K562 (cell line): ENCODE measurements around the gene HSD17B11. TPM values are rescaled to one million over a fixed set of nuclear protein-coding genes. Genes with fewer than 3 reads are reported as not detected.

Source experiments
- ATAC-seq: fragments of 200-7000 bp; cut with Tn5 transposase; 3 replicates; pipeline ENCODE4 v1.9.1; 2020; ENCODE audit warnings: moderate library complexity
- BruUV-seq: library from RNA; stranded (reverse); fragments of 400-500 nt; replicated peaks from 2 replicates; lab custom pipeline; 2021; lab: Mats Ljungman, UMichigan
- CTCF ChIA-PET: fragments of 300-600 bp; formaldehyde crosslinking; extraction: SDS; loops from one replicate; lab custom pipeline; 2021; ENCODE audit warnings: low intra/inter-chr PET ratio; lab: Yijun Ruan, JAX
- POLR2A ChIA-PET: fragments of 300-600, 350-650 bp; sonication (Branson Sonifier 250); formaldehyde crosslinking; extraction: SDS; loops from one replicate; lab custom pipeline; 2021; ENCODE audit warnings: antibody characterized with exemption, inconsistent platforms; lab: Yijun Ruan, JAX
- DNase-seq, 4 experiments: peaks; one replicate each; pipeline versions ENCODE4 v3.0.0 to v3.0.0-alpha.2; 2011 to 2018; ENCODE audit warnings: low spot score in 3 of 4, mixed read lengths in 3 of 4; ENCODE audit errors: extremely low read depth in 1 of 4
- FAIRE-seq: peaks from 2 replicates; lab custom pipeline; 2011; peaks lifted over from hg19 to GRCh38; lab: Jason Lieb, UNC
- H2AFZ ChIP-seq: 2 replicates; pipeline ENCODE4 v1.6.0; 2011; ENCODE audit warnings: low read depth, low read length, control low read depth, inconsistent platforms
- H3K27ac ChIP-seq: fragments of 200-600 bp; 3 replicates; pipeline ENCODE4 v1.8.0; 2011; ENCODE audit warnings: low read depth, mild to moderate bottlenecking, control low read depth, inconsistent platforms, low read length, moderate library complexity, mixed read lengths; ENCODE audit errors: extremely low read depth
- H3K27me3 ChIP-seq, 2 experiments: fragments of 300-600 bp in 1 of 2; 2 replicates in 1 of 2; 3 replicates in 1 of 2; pipeline versions ENCODE4 v1.6.0 to v1.8.0; 2011; ENCODE audit warnings: inconsistent platforms in 2 of 2, low read length in 2 of 2, mild to moderate bottlenecking in 1 of 2, mixed read lengths in 1 of 2, moderate library complexity in 1 of 2; ENCODE audit not compliant: control insufficient read depth in 2 of 2, insufficient read depth in 2 of 2
- H3K36me3 ChIP-seq: fragments of 300-600 bp; 3 replicates; pipeline ENCODE4 v1.8.0; 2011; ENCODE audit warnings: mild to moderate bottlenecking, low read length, inconsistent platforms; ENCODE audit not compliant: control insufficient read depth, insufficient read depth
- H3K4me1 ChIP-seq, 2 experiments: fragments of 200-600 bp in 1 of 2; replicated peaks in 1 of 2; 2 replicates in 1 of 2; 3 replicates in 1 of 2; pipeline versions ENCODE4 v1.5.1 to v1.8.0; 2011; ENCODE audit warnings: inconsistent platforms in 2 of 2, low read length in 2 of 2, mild to moderate bottlenecking in 1 of 2, mixed read lengths in 1 of 2, moderate library complexity in 1 of 2; ENCODE audit not compliant: control insufficient read depth in 2 of 2, insufficient read depth in 2 of 2
- H3K4me2 ChIP-seq: 2 replicates; pipeline ENCODE4 v1.6.1; 2011; ENCODE audit warnings: low read length, control low read depth, inconsistent platforms, mixed read lengths; ENCODE audit not compliant: insufficient read depth
- H3K4me3 ChIP-seq: fragments of 200-600 bp; sonication (generic), shearing (Covaris generic); 2 replicates; pipeline ENCODE4 v1.5.1; 2016; ENCODE audit warnings: control low read depth, inconsistent platforms
- H3K79me2 ChIP-seq: fragments of 200-600 bp; 3 replicates; pipeline ENCODE4 v1.8.0; 2011; ENCODE audit warnings: low read length, inconsistent platforms; ENCODE audit not compliant: control insufficient read depth, insufficient read depth
- H3K9ac ChIP-seq, 2 experiments: 2 replicates each; pipeline versions ENCODE4 v1.6.0 to v1.6.1; 2011; ENCODE audit warnings: low read depth in 2 of 2, low read length in 2 of 2, control low read depth in 1 of 2, inconsistent platforms in 1 of 2, mild to moderate bottlenecking in 1 of 2, mixed read lengths in 1 of 2; ENCODE audit not compliant: insufficient read depth in 1 of 2
- H3K9me1 ChIP-seq: one replicate; pipeline ENCODE4 v1.6.0; 2011; ENCODE audit warnings: inconsistent platforms, mild to moderate bottlenecking, low read length, moderate library complexity; ENCODE audit not compliant: control insufficient read depth, insufficient read depth
- H3K9me3 ChIP-seq: replicated peaks from 2 replicates; pipeline ENCODE4 v1.5.1; 2011; ENCODE audit warnings: low read depth, low read length, inconsistent platforms; ENCODE audit not compliant: control insufficient read depth, insufficient read depth
- H4K20me1 ChIP-seq: replicated peaks from 2 replicates; pipeline ENCODE4 v1.6.1; 2011; ENCODE audit warnings: low read length, inconsistent platforms, mixed read lengths; ENCODE audit not compliant: control insufficient read depth, insufficient read depth
- CC2D1A ChIP-seq: fragments of 450-650 bp; IDR thresholded peaks from 2 replicates; pipeline ENCODE4 v1.6.1; 2017; ENCODE audit warnings: mild to moderate bottlenecking
- CSDE1 ChIP-seq, 2 experiments: fragments of 450-650 bp; IDR thresholded peaks; 2 replicates each; pipeline ENCODE4 v1.6.1; 2016; ENCODE audit warnings: mild to moderate bottlenecking in 1 of 2
- IRF2 ChIP-seq: sonication (generic); formaldehyde crosslinking; IDR thresholded peaks from 2 replicates; pipeline ENCODE4 v1.8.1; 2022; ENCODE audit warnings: mild to moderate bottlenecking, missing genetic modification reagents
- KAT8 ChIP-seq: fragments of 450-650 bp; IDR thresholded peaks from 2 replicates; pipeline ENCODE4 v1.6.1; 2016; ENCODE audit warnings: low read depth, mild to moderate bottlenecking
- MBD1 ChIP-seq: fragments of 250-450 bp; sonication (Bioruptor Pico); IDR thresholded peaks from 2 replicates; pipeline ENCODE4 v1.8.0; 2022; ENCODE audit warnings: inconsistent platforms
- MBD2 ChIP-seq: sonication (generic); IDR thresholded peaks from 2 replicates; pipeline ENCODE4 v1.6.1; 2016; ENCODE audit warnings: low read depth, borderline replicate concordance
- PTBP1 ChIP-seq: fragments of 200-400 bp; formaldehyde crosslinking; IDR thresholded peaks from 2 replicates; pipeline ENCODE4 v1.6.1; 2017; ENCODE audit warnings: low read depth, low read length
- RAD21 ChIP-seq, 2 experiments: fragments of 250-450 bp in 1 of 2; fragments of 450-650 bp in 1 of 2; sonication (Bioruptor Pico) in 1 of 2; formaldehyde crosslinking in 1 of 2; IDR thresholded peaks in 1 of 2; conservative IDR thresholded peaks in 1 of 2; 2 replicates each; pipeline versions ENCODE4 v1.4.0 to v1.8.0; 2020 to 2022; ENCODE audit warnings: mild to moderate bottlenecking in 2 of 2, moderate library complexity in 1 of 2
- SNRNP70 ChIP-seq: fragments of 200-400 bp; formaldehyde crosslinking; optimal IDR thresholded peaks from 2 replicates; pipeline ENCODE3; 2017; ENCODE audit warnings: low read depth, low read length
- SRSF1 ChIP-seq: fragments of 200-400 bp; formaldehyde crosslinking; IDR thresholded peaks from 2 replicates; pipeline ENCODE4 v1.6.1; 2017; ENCODE audit warnings: mild to moderate bottlenecking, low read depth, low read length, moderate library complexity
- ZBTB17 ChIP-seq: fragments of 450-650 bp; formaldehyde crosslinking; IDR thresholded peaks from 2 replicates; pipeline ENCODE4 v1.4.0; 2020; ENCODE audit warnings: mild to moderate bottlenecking
- ZNF511 ChIP-seq: sonication (generic); formaldehyde crosslinking; IDR thresholded peaks from 2 replicates; pipeline ENCODE4 v1.8.0; 2022; ENCODE audit warnings: mild to moderate bottlenecking, missing genetic modification reagents
- WGBS: fragments of 100-300 bp; shearing (Covaris generic); methylation state at CpG from one replicate; pipeline ENCODE4 v1.1.6; 2016; ENCODE audit warnings: low coverage, mixed read lengths; ENCODE audit not compliant: insufficient coverage; ENCODE audit errors: missing lambda C conversion rate; 5-methylcytosine and 5-hydroxymethylcytosine counted together
- in situ Hi-C: fragments of 300-500 bp; cut with MboI; formaldehyde crosslinking; loops from 4 replicates; pipeline ENCODE4 v1.15.0; 2018; ENCODE audit warnings: inconsistent platforms, mixed read lengths
- intact Hi-C: fragments of 100-400 bp; cut with micrococcal nuclease; formaldehyde crosslinking; loops from 2 replicates; pipeline ENCODE4 v1.14.2; 2022
- polyA plus RNA-seq, 8 experiments: library from polyadenylated mRNA; depleted of rRNA in 4 of 8; stranded (reverse) in 5 of 8; unstranded in 3 of 8; fragments of >200 nt; fragmentation: Nextera tagmentation in 2 of 8; fragmentation: Illumina TruSeq in 1 of 8; extraction: Ambion mirVana in 2 of 8; extraction: Trizol in 1 of 8; gene quantifications; 2 replicates each; pipeline versions ENCODE4 v1.2.1 to v1.2.3, GENCODE V29; 2011 to 2014; ENCODE audit warnings: inconsistent platforms in 1 of 8, missing spikeins in 1 of 8
- total RNA-seq, 7 experiments: library from RNA; depleted of rRNA in 6 of 7; stranded (reverse); fragments of >200 nt in 6 of 7; fragmentation: Illumina TruSeq in 2 of 7; extraction: Trizol in 2 of 7; gene quantifications; 2 replicates each; pipeline versions ENCODE4 v1.2.1 to v1.2.3, GENCODE V29; 2011 to 2021; ENCODE audit warnings: low replicate concordance in 1 of 7

HSD17B11 gene
- total and polyA plus RNA-seq, 9 of the 15 experiments (the other 6 are each of a cell fraction or from before 2014, with no cell fraction given), result 26.0 to 108 (median 81.0) TPM

GRCh38 chr4:87306056-87306455 is 84.9 kb downstream of the HSD17B11 start (continued):
- TF ChIP-seq CSDE1 (IDR thresholded peaks at IDR 0.05), result no peak
- no peak for TF ChIP-seq PTBP1
- TF ChIP-seq ZNF511, result no peak
- TF ChIP-seq CC2D1A, result no peak

GRCh38 chr4:87305562-87305961 is 85.4 kb downstream of the HSD17B11 start:
- intact Hi-C loops, result no loop called here
- CTCF ChIA-PET, result interaction anchor here (0.5 kb wide), 1 partner anchor 1056 kb away, joined by 3 read pairs; no protein-coding TSS in a partner anchor
- Histone ChIP-seq H3K27me3 (no peaks in the 10 kb centered on the region), H3K4me2 (no peak overlapping the region), H3K9ac (no peak overlapping the region), H3K9me1 (no peaks in the 10 kb centered on the region), H3K27ac (no peak overlapping the region), H3K4me1 (no peaks in the 10 kb centered on the region), H3K9me3 (no peaks in the 10 kb centered on the region), H4K20me1 (no peaks in the 10 kb centered on the region), H2AFZ (no peak overlapping the region), H3K79me2 (no peaks in the 10 kb centered on the region), H3K36me3 (no peaks in the 10 kb centered on the region), H3K4me3 (no peak overlapping the region)
- in situ Hi-C loops, result no loop called here
- FAIRE-seq (no peak), DNase-seq (no peak), ATAC-seq (no peak)
- no TSS peak for BruUV-seq
- POLR2A ChIA-PET, result interaction anchor here (1.4 kb wide), 1 partner anchor 19 kb away, joined by 3 read pairs; no protein-coding TSS in a partner anchor
- WGBS, result 39% methylated on average over 7 of the region's 7 CpGs
- TF ChIP-seq SRSF1 (no peak), KAT8 (no peak), ZBTB17 (CRISPR knock-in tag) (no peak), MBD2 (no peak), IRF2 (no peak), SNRNP70 (no peak), MBD1 (CRISPR knock-in tag) (no peak), RAD21 (CRISPR knock-in tag; conservative IDR thresholded peaks at IDR 0.05 in 1 of 2, IDR thresholded peaks at IDR 0.05 in 1 of 2) (no peak)
